NT2/D1 (cell line): ENCODE data around the gene DCUN1D5.

Experiments used
- DNase-seq: peaks from one replicate; pipeline ENCODE4 v3.0.0-alpha.2; 2011; ENCODE audit warnings: low read depth, low spot score
- H3K27me3 ChIP-seq: 2 replicates; pipeline ENCODE4 v1.6.0; 2011; ENCODE audit warnings: mild to moderate bottlenecking; ENCODE audit not compliant: insufficient read length, insufficient read depth
- H3K36me3 ChIP-seq: 2 replicates; pipeline ENCODE4 v1.6.1; 2011; ENCODE audit warnings: mild to moderate bottlenecking, low read length, mixed read lengths; ENCODE audit not compliant: insufficient read depth, insufficient read length
- H3K4me1 ChIP-seq: 2 replicates; pipeline ENCODE4 v1.5.1; 2011; ENCODE audit not compliant: insufficient read depth, insufficient read length
- H3K4me3 ChIP-seq: 2 replicates; pipeline ENCODE4 v1.5.1; 2011; ENCODE audit warnings: low read depth; ENCODE audit not compliant: insufficient read length
- H3K9ac ChIP-seq: 2 replicates; pipeline ENCODE4 v1.6.0; 2011; ENCODE audit warnings: low read depth; ENCODE audit not compliant: insufficient read length
- H3K9me3 ChIP-seq: 2 replicates; pipeline ENCODE4 v1.5.1; 2011; ENCODE audit warnings: mild to moderate bottlenecking, low read length; ENCODE audit not compliant: insufficient read depth
- SUZ12 ChIP-seq: IDR thresholded peaks from 2 replicates; pipeline ENCODE4 v1.6.1; 2011; ENCODE audit not compliant: insufficient read length, insufficient read depth; ENCODE audit errors: extremely low read depth
- YY1 ChIP-seq: IDR thresholded peaks from 2 replicates; pipeline ENCODE4 v1.6.1; 2011; ENCODE audit not compliant: insufficient read length, insufficient read depth
- ZNF274 ChIP-seq: IDR thresholded peaks from 2 replicates; pipeline ENCODE4 v1.6.1; 2011; ENCODE audit warnings: mild to moderate bottlenecking, low read depth, low read length

DCUN1D5 gene

GRCh38 chr11:103091801-103092524, at the start of gene DCUN1D5:
TSS of gene DCUN1D5 (minus strand) at chr11:103092160. CDS start at chr11:103091872, 288 bp downstream.
- Histone ChIP-seq H3K36me3 (peaks cover 30% of the 10 kb centered on the region), H3K9me3 (no peaks in the 10 kb centered on the region), H3K27me3 (no peaks in the 10 kb centered on the region), H3K9ac (peak within 1 kb of the TSS; percentile 92), H3K4me1 (no peaks in the 10 kb centered on the region), H3K4me3 (peak within 1 kb of the TSS; percentile 84)
- DNase-seq, result peak; percentile 92
- no peak for TF ChIP-seq YY1
- TF ChIP-seq ZNF274, result no peak
- no peak for TF ChIP-seq SUZ12

GRCh38 chr11:103125462-103125861, 33.5 kb upstream of the DCUN1D5 start:
- no peaks in the 10 kb centered on the region for H3K27me3 ChIP-seq
- H3K36me3 ChIP-seq, result peaks cover 3% of the 10 kb centered on the region
- no peak overlapping the region for H3K9ac ChIP-seq
- no peaks in the 10 kb centered on the region for H3K9me3 ChIP-seq
- DNase-seq, result no peak
- no peak overlapping the region for H3K4me3 ChIP-seq
- H3K4me1 ChIP-seq, result no peaks in the 10 kb centered on the region
- TF ChIP-seq ZNF274 (no peak), YY1 (no peak), SUZ12 (no peak)

DNA sequence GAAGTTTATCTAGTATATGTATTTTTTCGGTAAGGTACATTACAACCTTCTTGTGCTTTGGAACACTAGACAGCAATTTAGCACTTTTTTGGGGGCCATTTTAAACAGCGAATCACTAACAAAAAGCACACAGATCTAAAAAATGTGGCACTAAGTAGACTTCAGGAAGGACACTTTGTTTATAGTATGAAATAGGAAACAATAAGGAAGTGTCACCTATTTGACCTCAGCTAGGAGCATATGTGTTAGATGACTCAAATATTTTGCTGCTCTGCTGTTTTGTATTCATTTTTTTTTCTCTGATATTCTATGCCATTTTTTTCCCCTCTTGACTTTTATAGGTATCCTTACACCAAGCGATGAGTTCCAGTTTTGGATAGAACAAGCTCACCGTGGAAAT, 22.9 kb upstream of the DCUN1D5 start:
- Histone ChIP-seq H3K4me3 (no peak overlapping the region), H3K9me3 (no peaks in the 10 kb centered on the region), H3K27me3 (no peaks in the 10 kb centered on the region), H3K36me3 (peaks cover 4% of the 10 kb centered on the region), H3K4me1 (no peaks in the 10 kb centered on the region), H3K9ac (no peak overlapping the region)
- TF ChIP-seq YY1 (no peak), ZNF274 (no peak), SUZ12 (no peak)
- DNase-seq, result no peak

DNA sequence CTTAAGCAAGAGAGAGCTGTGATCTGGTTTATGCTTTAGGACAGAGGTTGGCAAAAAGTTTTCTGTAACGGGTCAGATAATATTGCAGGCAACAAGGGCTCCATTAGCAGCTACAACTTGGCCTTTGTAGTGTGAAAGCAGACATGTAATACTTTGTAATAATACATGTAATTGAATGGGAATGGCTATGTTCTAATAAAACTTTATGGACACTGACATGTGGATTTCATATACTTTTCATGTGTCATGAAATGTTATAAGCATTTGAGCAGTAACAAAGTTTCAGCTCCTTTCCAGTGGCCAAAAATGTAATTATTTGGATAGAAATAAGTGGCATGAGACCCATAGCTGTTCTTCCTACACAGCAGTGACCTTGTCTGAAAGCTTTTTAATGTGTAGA, 20.4 kb upstream of the DCUN1D5 start:
- no peak overlapping the region for H3K9ac ChIP-seq
- no peaks in the 10 kb centered on the region for H3K9me3 ChIP-seq
- DNase-seq, result no peak
- TF ChIP-seq ZNF274 (no peak), YY1 (no peak), SUZ12 (no peak)
- no peaks in the 10 kb centered on the region for H3K27me3 ChIP-seq
- H3K4me1 ChIP-seq, result no peaks in the 10 kb centered on the region
- H3K4me3 ChIP-seq, result no peak overlapping the region
- peaks cover 4% of the 10 kb centered on the region for H3K36me3 ChIP-seq

DNA sequence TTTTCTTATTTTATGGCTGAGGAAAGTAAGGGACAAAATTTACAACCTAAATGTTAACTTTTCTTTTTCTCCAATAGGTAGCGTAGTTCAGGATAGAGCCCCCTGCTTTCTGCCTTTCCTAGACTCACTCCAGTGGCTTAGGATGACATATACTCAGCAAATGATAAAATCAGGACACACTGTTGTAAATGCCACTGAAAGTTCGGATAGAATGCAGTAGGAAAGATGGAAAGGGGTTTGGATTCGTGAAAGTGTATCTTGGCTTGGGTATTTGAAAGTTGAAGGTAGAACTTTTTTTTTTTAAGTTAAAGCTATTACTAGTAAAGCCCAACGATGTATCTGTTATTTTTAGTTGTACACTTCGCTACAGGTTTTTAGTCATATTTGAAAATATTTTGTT, 19.4 kb upstream of the DCUN1D5 start:
- H3K9me3 ChIP-seq, result no peaks in the 10 kb centered on the region
- H3K4me3 ChIP-seq, result no peak overlapping the region
- no peak for DNase-seq
- H3K9ac ChIP-seq, result no peak overlapping the region
- no peaks in the 10 kb centered on the region for H3K4me1 ChIP-seq
- peaks cover 4% of the 10 kb centered on the region for H3K36me3 ChIP-seq
- TF ChIP-seq YY1, result no peak
- no peak for TF ChIP-seq ZNF274
- TF ChIP-seq SUZ12, result no peak
- H3K27me3 ChIP-seq, result no peaks in the 10 kb centered on the region

GRCh38 chr11:103110391-103110790, 18.4 kb upstream of the DCUN1D5 start:
- Histone ChIP-seq H3K9me3 (no peaks in the 10 kb centered on the region), H3K36me3 (peaks cover 4% of the 10 kb centered on the region), H3K27me3 (no peaks in the 10 kb centered on the region), H3K9ac (no peak overlapping the region), H3K4me1 (no peaks in the 10 kb centered on the region), H3K4me3 (no peak overlapping the region)
- TF ChIP-seq YY1 (no peak), ZNF274 (no peak), SUZ12 (no peak)
- DNase-seq, result no peak

- TF ChIP-seq SUZ12 (no peak), YY1 (no peak), ZNF274 (no peak)
- H3K9ac ChIP-seq, result peak overlapping the region; percentile 65
- H3K4me1 ChIP-seq, result no peaks in the 10 kb centered on the region
- H3K4me3 ChIP-seq, result peak overlapping the region; percentile 68
- DNase-seq, result no peak
- H3K36me3 ChIP-seq, result peaks cover 4% of the 10 kb centered on the region
- H3K27me3 ChIP-seq, result no peaks in the 10 kb centered on the region
- no peaks in the 10 kb centered on the region for H3K9me3 ChIP-seq
Measured at GRCh38 chr11:103109818-103110388, 17.9 kb upstream of the DCUN1D5 start.
